ENCODE measurements around the gene TMEM161A. TPM values are rescaled to one million over a fixed set of nuclear protein-coding genes. Genes with fewer than 3 reads are reported as not detected.
"Not testable (repeated sequence)": the region's sequence is repeated elsewhere in the genome, so short reads cannot be mapped to it uniquely, and the experiment has no call there.

TMEM161A gene
- total RNA-seq, 1 donor from 2014 or later: 27.1 TPM

GRCh38 chr19:19110410-19111135 lies 27.7 kb downstream of the TMEM161A start:
- H3K9me3 Mint-ChIP-seq (ENCODE audit: low read depth): no peaks in the 10 kb centered on the region
- no peak for DNase-seq (ENCODE audit: low spot score)
- H3K4me3 Mint-ChIP-seq (ENCODE audit: unreplicated experiment): no peak overlapping the region
- no peak overlapping the region for H3K27ac Mint-ChIP-seq (ENCODE audit: unreplicated experiment)
- H3K36me3 Mint-ChIP-seq (ENCODE audit: low read depth): peaks cover 1% of the 10 kb centered on the region
- TF ChIP-seq CTCF (IDR thresholded peaks at IDR 0.05): peak; percentile 69
- peaks cover 16% of the 10 kb centered on the region for H3K4me1 Mint-ChIP-seq (ENCODE audit: low read depth)
- H3K27me3 Mint-ChIP-seq (ENCODE audit: low read depth): no peaks in the 10 kb centered on the region

GRCh38 chr19:19109601-19110000 lies 28.7 kb downstream of the TMEM161A start:
- H3K36me3 Mint-ChIP-seq (ENCODE audit: low read depth): peaks cover 1% of the 10 kb centered on the region
- H3K9me3 Mint-ChIP-seq (ENCODE audit: low read depth): no peaks in the 10 kb centered on the region
- DNase-seq (ENCODE audit: low spot score): no peak
- no peaks in the 10 kb centered on the region for H3K27me3 Mint-ChIP-seq (ENCODE audit: low read depth)
- peaks cover 24% of the 10 kb centered on the region for H3K4me1 Mint-ChIP-seq (ENCODE audit: low read depth)
- peak overlapping the region; percentile 60 for H3K27ac Mint-ChIP-seq (ENCODE audit: unreplicated experiment)
- no peak for TF ChIP-seq CTCF (IDR thresholded peaks at IDR 0.05)
- H3K4me3 Mint-ChIP-seq (ENCODE audit: unreplicated experiment): no peak overlapping the region

GRCh38 chr19:19107654-19108053 lies 30.6 kb downstream of the TMEM161A start:
- peaks cover 1% of the 10 kb centered on the region for H3K36me3 Mint-ChIP-seq (ENCODE audit: low read depth)
- no peak for DNase-seq (ENCODE audit: low spot score)
- H3K4me3 Mint-ChIP-seq (ENCODE audit: unreplicated experiment): no peak overlapping the region
- no peaks in the 10 kb centered on the region for H3K27me3 Mint-ChIP-seq (ENCODE audit: low read depth)
- no peaks in the 10 kb centered on the region for H3K9me3 Mint-ChIP-seq (ENCODE audit: low read depth)
- H3K4me1 Mint-ChIP-seq (ENCODE audit: low read depth): peaks cover 24% of the 10 kb centered on the region
- TF ChIP-seq CTCF (IDR thresholded peaks at IDR 0.05): no peak
- no peak overlapping the region for H3K27ac Mint-ChIP-seq (ENCODE audit: unreplicated experiment)

- not testable (repeated sequence) for H3K4me3 Mint-ChIP-seq (ENCODE audit: unreplicated experiment); DNase-seq (ENCODE audit: low spot score); H3K27ac Mint-ChIP-seq (ENCODE audit: unreplicated experiment); H3K27me3 Mint-ChIP-seq (ENCODE audit: low read depth); H3K36me3 Mint-ChIP-seq (ENCODE audit: low read depth); H3K9me3 Mint-ChIP-seq (ENCODE audit: low read depth)
- H3K4me1 Mint-ChIP-seq (ENCODE audit: low read depth): peaks cover 24% of the 10 kb centered on the region
Observed at GRCh38 chr19:19106938-19107337, 31.3 kb downstream of the TMEM161A start.

GRCh38 chr19:19106056-19106551 lies 32.2 kb downstream of the TMEM161A start:
- DNase-seq (ENCODE audit: low spot score): no peak
- H3K4me1 Mint-ChIP-seq (ENCODE audit: low read depth): peaks cover 24% of the 10 kb centered on the region
- H3K36me3 Mint-ChIP-seq (ENCODE audit: low read depth): peaks cover 1% of the 10 kb centered on the region
- TF ChIP-seq CTCF (IDR thresholded peaks at IDR 0.05): no peak
- H3K27ac Mint-ChIP-seq (ENCODE audit: unreplicated experiment): no peak overlapping the region
- H3K9me3 Mint-ChIP-seq (ENCODE audit: low read depth): no peaks in the 10 kb centered on the region
- peak overlapping the region; percentile 66 for H3K4me3 Mint-ChIP-seq (ENCODE audit: unreplicated experiment)
- H3K27me3 Mint-ChIP-seq (ENCODE audit: low read depth): no peaks in the 10 kb centered on the region

Measured in chondrocyte (in vitro differentiated cells).